ELF-1 (cell line): ENCODE data around the gene TFF1.
"Not testable (repeated sequence)": the region's sequence is repeated elsewhere in the genome, so short reads cannot be mapped to it uniquely, and the experiment has no call there.

Source experiments
- DNase-seq: peaks from one replicate; pipeline ENCODE4 v3.0.0-alpha.2; 2016; ENCODE audit warnings: low read depth, low spot score

Gene TFF1

DNA sequence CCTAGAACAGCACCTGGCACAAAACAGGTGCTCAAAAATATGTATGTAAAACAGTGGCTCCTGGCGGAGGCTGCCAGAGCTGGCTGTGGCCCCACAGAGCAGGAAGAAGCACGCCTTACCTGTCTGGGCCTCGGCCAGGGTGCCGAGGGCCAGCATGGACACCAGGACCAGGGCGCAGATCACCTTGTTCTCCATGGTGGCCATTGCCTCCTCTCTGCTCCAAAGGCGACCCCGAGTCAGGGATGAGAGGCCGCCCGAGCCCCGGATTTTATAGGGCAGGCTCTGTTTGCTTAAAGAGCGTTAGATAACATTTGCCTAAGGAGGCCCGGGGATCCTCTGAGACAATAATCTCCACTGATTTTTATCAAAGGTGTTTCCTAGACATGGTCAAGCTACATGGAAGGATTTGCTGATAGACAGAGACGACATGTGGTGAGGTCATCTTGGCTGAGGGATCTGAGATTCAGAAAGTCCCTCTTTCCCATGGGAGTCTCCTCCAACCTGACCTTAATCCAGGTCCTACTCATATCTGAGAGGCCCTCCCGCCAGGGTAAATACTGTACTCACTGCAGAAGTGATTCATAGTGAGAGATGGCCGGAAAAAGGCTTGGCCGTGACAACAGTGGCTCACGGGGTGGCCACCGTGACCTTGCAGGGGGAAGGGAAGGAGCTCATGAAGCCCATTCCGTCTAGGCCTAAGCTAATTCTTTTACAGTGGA lies at the start of gene TFF1:
Gene TFF1 (minus strand): TSS at position 244 of the 719 bp plus-strand sequence. CDS start 40 bp downstream, at position 204.
- DNase-seq = no peak

DNA sequence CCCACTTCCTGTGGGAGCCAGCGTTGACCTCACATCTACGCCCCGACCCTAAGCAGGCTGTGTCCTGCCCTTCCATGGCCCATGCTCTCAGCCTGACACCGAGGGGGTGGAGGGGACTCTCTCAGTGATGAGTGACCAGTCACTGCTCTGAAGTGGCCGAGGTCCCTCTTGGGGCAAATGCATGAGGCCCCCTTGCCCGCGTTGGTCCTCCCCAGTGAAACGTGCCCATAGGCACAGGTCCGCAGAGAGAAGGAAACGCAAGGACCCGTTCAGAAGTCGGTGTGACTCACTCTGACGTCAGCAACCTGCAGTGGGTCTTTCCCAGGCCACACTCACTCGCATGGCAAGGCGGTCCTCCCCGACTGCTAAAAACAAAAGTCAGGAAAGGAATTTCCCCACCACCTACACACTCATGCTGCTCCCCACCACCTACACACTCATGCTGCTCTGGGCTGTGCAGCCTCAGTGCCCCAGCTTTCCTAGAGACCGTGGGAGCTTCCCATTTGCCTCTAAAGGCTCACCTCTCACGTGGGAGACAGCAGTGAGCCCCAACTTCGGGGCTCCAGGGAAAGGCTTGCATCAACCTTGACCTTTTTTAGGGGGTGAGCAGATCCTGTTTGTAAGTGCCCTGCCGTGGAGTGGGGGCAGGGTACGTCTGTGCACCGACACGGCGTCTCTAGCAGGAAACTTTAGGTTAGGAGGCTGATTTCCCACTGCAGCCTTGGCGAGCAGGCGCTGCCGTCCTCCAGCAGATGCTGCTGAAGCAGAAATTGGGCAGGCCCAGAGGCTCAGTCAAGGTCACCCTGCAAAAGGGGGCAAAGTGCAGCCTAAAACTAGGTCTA lies 48.8 kb upstream of the TFF1 start:
- DNase-seq = peak; percentile 39

DNA sequence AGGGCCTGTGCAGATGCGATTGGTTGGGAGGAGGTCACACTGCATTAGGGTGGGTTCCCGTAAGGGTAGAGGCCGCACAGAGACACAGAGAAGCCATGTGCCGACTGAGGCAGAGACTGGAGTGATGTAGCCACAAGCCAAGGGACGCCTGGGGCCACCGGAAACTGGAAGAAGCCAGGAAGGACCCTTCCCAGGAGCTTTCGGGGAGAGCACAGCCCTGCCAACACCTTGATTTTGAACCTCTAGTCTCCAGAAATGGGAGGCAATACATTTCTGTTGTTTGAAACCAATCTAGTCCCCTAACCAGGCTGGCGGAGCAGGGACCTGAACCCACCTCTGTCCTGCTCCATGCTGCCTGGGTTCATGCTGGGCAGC lies 48.2 kb upstream of the TFF1 start:
- DNase-seq = no peak

DNA sequence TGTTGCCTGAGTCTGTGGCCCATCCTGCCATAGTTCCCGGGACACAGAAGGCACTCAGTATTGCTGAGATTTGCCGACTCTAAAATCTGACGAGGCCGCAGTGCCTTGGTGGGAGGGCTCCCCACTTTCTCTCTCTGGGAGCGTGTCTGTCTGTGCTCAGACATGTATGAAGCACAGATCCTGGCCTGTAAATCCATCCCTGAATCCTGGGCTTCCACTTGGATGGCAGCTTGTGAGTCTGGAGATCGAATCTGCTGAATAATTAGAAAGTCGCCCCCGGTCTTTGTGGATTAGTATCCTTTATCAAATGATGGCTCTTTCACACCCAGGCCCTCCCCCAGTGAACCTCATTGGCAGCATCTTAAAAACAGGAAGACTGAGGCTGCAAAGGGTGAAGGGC lies 47.7 kb upstream of the TFF1 start:
- no peak for DNase-seq

DNA sequence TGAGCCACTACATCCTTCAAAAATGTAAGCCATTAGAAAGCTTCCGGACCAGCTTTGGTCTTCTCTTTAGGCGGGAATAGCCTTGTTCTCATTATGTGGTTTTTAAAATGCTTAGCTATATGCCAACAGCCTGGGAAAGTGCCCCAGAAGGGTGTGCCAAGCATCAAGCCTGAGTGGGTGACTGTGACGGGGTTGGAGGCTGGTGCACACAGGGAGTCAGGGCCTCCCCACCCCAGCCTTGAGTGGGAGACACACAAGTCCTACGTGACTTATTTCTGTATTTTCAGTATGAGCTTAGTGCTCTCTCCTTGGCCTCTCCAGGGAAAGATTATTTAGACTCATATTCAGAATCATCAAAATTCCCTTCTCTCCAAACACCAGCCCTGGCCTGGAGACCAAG lies 47.2 kb upstream of the TFF1 start:
- no peak for DNase-seq

DNA sequence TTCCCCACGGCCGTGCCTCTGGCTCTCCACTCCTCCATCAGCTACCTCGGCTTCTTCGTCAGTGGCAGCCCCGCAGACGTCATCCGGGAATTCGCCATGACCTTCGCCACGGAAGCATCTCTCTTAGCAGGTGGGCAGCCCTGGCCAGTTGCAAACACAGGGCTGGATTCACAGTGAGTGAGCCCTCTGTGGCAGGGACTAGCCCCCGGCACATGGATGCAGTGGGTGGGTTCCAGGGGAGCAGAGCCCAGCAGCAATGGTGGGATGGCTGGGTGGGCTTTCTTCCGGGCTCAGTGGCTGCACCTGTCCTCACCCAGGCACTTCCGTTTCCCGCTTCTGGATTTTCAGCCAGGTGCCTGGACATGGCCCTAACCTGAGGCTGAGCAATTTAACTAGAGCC lies 46.8 kb upstream of the TFF1 start:
- DNase-seq = no peak

DNA sequence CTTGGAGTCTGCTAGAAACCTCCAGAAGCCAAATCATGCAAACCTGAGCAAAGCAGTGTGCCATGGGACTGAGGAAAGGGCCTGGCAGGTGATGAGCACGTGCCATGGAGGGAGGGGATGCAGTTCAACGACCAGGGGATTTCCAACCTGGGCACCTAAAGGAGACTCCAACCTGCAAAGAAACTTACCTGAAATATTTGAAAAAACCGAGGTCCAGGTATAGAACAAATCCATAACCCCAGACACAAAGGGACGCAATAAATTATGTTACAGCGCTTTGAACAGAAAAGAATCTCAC lies 46.2 kb upstream of the TFF1 start:
- no peak for DNase-seq

DNA sequence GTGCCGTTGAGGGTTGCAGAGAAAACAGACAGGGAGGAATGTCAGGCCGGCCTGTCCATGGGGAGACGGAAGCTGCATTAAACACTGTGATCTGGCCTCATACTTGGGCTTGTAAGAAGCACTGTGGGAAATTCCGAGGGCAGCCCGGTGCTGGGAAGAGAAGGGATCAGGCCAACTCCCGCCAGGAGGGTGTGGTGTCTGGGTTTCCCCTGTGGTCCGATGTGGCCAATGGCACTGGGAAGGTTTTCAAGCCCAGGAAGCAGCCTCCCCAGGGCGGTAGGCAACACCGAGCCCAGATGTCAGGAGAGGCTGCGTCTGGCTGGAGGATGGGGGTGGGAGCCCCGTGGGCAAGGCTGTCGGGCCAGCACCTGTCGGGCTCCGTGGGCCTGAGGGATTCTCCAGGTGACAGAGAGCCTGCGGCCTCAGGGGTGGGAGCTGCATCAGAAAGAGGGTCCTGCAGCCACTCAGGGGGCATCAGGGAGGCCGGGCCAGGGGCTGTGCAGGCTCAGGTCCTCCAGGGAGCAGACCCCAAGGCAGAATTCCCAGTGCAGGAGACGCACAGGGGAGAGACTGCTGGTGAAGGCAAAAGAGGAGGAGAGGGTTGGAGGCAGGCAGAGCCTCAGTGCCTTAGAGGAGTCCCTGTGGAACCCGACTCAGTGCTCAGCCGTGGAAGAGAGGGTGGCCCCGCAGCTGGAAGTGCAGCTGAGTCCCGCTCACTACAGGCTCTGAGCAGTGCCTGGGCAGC lies 45.7 kb upstream of the TFF1 start:
- no peak for DNase-seq

DNA sequence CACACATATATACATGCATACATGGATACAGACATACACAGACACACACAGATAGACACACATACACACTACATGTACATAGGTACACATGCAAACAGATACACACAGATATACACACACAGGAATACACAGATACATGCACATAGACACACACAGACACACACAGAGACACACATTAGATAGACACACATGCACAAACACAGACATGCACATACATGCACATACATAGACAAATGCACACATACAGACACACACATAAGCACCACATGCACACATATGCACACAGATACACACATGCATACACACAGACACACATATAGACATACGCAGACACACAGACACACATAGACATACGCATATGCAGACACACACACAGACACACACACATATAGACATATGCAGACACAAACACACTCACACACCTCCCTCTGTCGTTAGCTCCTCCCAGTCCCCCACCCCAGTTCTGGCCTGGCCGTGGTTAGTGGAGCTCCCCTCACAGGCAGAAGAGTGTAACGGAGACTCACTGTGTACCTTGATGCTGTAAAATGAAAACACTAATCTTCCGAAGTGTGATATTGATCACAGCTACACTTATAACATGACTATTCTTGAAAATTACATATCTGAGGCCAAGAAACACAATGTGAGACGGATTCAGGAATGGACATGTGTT lies 45.0 kb upstream of the TFF1 start:
- no peak for DNase-seq

DNA sequence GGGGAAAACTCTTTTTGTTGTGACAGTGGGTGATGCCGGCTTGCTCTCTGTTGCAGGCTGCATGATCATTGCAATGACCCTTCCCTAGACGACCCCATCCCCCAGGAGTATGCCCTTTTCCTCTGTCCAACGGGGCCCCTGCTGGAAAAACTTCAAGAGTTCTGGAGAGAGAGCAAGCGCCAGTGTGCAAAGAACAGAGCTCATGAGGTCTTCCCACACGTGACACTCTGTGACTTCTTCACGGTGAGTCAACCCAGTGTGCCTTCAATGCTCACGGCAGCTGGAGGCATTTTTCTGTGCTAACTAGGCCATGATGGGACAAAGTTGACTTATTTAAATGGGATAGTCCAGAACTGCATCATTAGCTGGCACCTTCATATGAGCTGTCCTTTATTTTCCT lies 43.0 kb upstream of the TFF1 start:
- no peak for DNase-seq

DNA sequence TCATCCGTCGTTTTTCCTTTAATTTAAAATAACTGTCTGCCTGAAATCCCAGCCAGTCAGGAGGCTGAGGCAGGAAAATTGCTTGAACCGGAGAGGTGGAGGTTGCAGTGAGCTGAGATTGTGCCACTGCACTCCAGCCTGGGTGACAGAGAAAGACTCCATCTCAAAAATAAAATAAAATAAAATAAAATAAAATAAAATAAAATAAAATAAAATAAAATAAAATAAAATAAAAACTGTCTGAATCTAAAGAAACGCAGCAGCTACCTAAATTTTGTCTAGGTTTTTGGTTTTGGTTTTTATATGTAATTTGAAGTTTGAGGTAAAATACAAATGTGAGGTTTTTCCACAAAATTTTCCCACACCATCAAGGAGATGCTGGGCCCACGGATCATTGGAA lies 42.4 kb upstream of the TFF1 start:
- DNase-seq = not testable (repeated sequence)

DNA sequence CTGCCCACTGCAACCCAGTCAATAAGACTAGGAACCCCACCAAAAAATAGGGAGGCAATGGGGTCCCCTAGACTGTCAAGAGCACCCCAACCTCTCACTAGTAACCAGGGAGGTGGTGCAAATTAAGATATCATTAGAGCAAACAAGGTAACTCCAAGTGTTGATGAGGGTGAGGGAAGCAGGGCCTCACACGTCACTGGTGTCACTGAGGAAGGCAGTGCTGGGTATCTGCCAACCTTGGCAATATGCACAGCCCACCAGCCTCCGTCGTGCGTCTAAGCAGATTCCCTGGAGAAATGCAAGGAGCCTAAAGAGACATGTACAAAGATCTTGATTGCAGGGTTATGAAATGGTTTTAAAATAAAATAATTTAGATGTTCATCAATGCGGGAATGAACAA lies 41.1 kb upstream of the TFF1 start:
- no peak for DNase-seq

DNA sequence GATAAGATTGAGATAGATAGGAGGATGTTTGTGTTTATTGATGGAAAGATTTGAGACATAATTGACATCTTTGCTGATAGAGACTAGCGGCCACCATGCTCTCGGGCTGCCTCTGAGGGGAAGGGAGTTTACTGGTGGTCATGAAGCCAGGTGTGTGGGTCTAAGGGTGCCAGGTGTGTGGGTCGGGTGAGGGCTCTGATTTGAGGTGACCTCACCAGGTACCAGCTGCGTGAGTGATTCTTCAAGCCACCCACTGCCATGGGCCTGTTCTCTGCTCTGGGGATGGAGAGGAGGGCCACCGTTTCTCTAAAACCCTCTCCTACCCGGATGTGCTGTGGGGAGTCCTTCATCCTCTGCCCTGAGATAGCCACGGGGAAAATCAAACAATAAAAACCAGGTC lies 40.5 kb upstream of the TFF1 start:
- no peak for DNase-seq

DNA sequence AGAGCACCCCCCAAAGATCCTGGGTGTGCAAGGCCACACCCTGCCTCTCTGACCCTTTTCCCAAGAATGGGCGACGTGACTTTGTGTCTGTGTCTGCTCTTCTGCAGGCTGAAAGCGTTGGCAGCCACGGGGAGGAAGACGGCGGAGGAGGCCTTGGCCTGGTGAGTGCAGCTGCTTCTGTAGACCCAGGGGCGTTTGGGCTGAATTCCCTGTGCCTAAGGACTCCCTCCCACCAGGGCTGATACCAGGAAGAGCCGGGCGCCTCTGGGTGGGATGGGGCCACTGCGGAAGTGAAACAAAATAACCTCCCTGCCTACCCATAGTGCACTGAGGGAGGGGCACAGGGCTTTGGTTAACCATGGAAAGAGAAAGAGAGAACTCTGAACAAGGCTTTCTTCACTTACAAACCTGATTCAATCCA lies 39.9 kb upstream of the TFF1 start:
- no peak for DNase-seq

DNA sequence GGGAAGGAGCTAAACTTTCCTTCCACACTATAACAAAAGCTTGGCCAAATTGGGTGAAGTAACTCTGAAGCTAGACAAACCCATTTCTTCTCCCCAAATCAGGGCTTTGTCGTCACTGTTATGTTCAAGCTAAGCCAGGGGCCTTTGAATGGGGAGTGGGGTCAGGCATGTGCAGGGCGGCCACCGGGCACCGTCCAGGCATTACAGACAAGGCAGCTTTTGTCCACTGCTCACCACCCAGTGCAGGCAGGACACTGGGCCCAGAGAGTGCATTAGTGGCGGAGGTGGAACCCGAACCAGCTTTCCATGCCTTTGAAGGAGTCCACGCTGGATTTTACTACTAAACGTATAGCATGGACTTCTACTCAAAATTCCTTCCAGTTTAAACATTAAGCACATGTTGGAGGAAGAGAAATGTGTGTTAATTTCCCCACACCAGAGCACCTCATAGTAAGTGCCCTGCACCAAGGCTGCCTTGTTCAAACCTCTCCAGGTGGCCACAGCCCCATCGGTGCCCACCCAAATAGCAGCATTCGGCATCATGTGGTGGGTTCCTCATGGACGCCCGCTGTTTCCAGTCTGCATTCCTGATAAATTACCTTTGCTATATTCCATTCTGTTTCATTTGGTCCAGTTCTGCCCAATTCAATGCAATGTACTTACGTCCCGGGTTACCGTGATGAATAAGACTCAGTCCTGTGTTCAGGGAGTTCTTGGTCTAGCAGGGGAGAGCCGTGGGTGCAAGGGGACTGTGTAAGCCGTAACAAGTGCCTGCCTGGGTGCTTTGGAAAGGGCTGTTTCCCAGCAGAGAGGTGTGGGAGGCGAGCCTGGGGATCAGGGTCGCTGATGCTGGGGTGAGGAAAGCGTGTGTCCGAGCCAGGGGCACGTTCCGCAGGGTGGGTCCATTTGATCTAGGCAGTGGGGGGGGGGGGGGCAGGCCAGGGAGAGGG lies 39.0 kb upstream of the TFF1 start:
- no peak for DNase-seq

DNA sequence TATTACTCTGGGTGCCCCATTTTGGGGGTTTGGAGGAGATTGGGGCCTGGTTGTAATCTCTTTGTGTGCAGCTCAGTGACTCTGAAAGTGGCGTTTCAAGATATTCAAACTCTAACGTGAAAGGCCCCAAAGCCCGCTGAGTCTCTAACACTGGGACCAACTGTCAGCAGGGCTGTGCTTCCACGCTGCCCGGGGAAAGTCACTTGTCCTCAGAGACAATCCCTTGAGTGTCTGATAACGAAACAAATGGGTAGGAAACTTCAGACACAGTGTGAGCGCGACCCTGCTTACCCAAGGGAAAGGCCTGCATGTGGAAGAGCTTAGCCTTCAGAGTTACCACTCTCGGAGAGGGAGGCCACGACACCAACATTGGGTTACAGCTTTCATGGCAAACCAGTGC lies 38.2 kb upstream of the TFF1 start:
- no peak for DNase-seq

DNA sequence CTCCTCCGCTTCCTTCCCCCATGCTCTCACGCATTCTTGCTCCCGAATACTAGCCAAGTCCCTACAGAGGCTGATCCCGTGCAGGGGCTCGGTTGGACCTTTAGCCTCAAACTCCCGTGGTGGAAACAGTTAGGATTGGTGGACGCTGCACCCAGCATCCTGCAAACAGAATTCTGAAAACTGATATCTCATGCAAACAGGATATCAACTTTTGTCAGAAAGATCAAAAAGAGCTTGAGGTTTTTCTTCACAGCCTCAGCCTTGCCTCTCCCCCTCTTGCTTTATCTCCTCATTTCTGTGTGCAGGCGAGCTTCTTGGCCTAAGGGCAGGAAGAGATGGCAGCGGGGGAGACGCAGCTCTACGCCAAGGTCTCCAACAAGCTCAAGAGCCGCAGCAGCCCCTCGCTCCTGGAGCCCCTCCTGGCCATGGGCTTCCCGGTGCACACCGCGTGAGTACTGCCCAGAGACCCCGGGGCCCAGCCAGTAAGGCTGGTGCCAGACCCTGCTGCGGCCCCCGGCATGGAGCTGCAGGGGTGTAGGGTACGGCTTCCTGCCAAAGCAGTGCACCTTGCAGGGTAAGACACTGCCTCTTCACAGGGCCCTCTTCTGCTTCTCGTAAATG lies 37.4 kb upstream of the TFF1 start, which contains the start of gene UBASH3A:
Gene UBASH3A (plus strand): TSS at position 292 of the 621 bp plus-strand sequence. CDS start 44 bp downstream, at position 336.
- no peak for DNase-seq

DNA sequence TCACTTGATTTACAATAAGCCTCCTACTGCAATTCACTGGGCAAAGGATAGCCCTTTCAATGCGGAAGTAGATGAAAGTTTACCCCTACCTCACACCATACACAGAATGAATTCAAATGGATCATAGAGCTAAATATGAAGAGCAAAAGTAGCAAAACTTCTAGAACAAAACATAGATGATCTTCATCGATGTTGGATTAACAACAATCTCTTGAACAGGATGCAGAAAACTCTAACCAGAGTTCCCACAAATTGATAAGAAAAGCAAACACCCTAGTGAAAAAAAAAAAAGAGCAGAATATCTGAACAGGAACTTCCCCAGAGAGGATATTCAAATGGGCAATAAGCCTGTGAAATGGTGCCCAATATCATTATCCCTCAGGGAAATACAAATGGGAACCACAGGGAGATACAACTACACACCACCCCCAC lies 35.5 kb upstream of the TFF1 start:
- DNase-seq = no peak

DNA sequence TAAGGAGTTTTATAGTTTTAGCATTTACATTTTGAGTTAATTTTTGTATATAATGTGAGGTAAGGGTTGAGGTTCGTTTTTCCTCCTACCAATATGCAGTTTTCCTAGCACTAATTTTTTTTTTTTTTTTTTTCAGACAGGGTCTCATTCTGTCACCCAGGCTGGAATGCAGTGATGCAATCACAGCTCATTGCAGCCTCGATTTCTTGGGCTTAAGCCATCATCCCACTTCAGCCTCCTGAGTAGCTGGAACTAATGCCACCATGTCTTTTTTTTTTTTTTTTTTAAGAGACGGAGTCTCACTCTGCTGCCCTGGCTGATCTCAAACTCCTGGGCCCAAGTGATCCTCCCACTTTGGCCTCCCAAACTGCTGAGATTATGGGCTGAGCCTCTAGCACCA lies 34.8 kb upstream of the TFF1 start:
- no peak for DNase-seq

DNA sequence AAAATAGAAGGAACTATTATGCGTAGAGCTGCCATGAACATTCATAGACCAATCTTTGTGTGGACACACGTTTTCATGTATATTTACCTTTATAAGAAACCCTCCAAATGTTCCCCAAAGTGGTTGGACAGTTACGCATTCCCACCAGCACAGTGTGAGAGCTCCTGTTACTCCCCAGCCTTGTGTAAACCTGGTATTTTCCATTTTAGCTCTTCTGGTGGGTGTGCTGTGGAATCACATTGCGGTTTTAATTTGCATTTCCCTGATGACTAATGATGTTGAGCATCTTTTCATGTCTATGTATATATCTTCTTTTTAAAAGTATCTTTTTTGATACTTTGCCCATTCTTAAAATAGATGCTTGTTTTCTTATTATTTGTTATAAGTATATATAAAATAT lies 34.2 kb upstream of the TFF1 start:
- DNase-seq = no peak
